HepG2 (cell line): ENCODE measurements around the gene SGPP2. TPM values are rescaled to one million over a fixed set of nuclear protein-coding genes. Genes with fewer than 3 reads are reported as not detected.

Source experiments
- ATAC-seq: fragments of 200-7000 bp; cut with Tn5 transposase; 3 replicates; pipeline ENCODE4 v1.9.1; 2020; ENCODE audit warnings: mild to moderate bottlenecking, moderate library complexity
- BruUV-seq: library from RNA; stranded (reverse); fragments of 400-500 nt; replicated peaks from 2 replicates; lab custom pipeline; 2021; lab: Mats Ljungman, UMichigan
- CTCF ChIA-PET: fragments of 300-600 bp; formaldehyde crosslinking; extraction: SDS; loops from one replicate; lab custom pipeline; 2021; ENCODE audit warnings: low total read pairs, inconsistent platforms, low intra/inter-chr PET ratio; lab: Yijun Ruan, JAX
- POLR2A ChIA-PET: fragments of 350-600 bp; sonication (Branson Sonifier 250); formaldehyde crosslinking; loops from one replicate; lab custom pipeline; 2020; ENCODE audit warnings: antibody characterized with exemption, inconsistent platforms; lab: Yijun Ruan, JAX
- DNase-seq: peaks from one replicate; pipeline ENCODE4 v3.0.0-alpha.2; 2015; ENCODE audit warnings: low spot score
- FAIRE-seq: peaks from 3 replicates; lab custom pipeline; 2011; peaks lifted over from hg19 to GRCh38; lab: Jason Lieb, UNC
- H2AFZ ChIP-seq: one replicate; pipeline ENCODE4 v1.6.1; 2011; ENCODE audit warnings: low read length, inconsistent platforms
- H3K27ac ChIP-seq: fragments of 300-600 bp; 3 replicates; pipeline ENCODE4 v1.8.0; 2011; ENCODE audit warnings: mixed run types, mild to moderate bottlenecking, mixed read lengths, low read length, inconsistent platforms; ENCODE audit not compliant: insufficient read depth; ENCODE audit errors: extremely low read length
- H3K27me3 ChIP-seq, 2 experiments: fragments of 200-600 bp in 1 of 2; 2 replicates in 1 of 2; 3 replicates in 1 of 2; pipeline versions ENCODE4 v1.6.0 to v1.8.0; 2011; ENCODE audit warnings: low read length in 2 of 2, mild to moderate bottlenecking in 2 of 2, moderate library complexity in 2 of 2, inconsistent platforms in 1 of 2; ENCODE audit not compliant: insufficient read depth in 2 of 2, control insufficient read depth in 1 of 2
- H3K36me3 ChIP-seq, 2 experiments: fragments of 200-600 bp in 1 of 2; replicated peaks in 1 of 2; 2 replicates in 1 of 2; 3 replicates in 1 of 2; pipeline versions ENCODE4 v1.5.1 to v1.8.0; 2011; ENCODE audit warnings: low read length in 2 of 2, inconsistent platforms in 1 of 2; ENCODE audit not compliant: insufficient read depth in 2 of 2, control insufficient read depth in 1 of 2
- H3K4me1 ChIP-seq: 2 replicates; pipeline ENCODE4 v1.5.1; 2012; ENCODE audit warnings: low read length, inconsistent platforms; ENCODE audit not compliant: insufficient read depth
- H3K4me2 ChIP-seq: 2 replicates; pipeline ENCODE4 v1.6.0; 2011; ENCODE audit warnings: low read depth, low read length, inconsistent platforms
- H3K4me3 ChIP-seq, 3 experiments: fragments of 200-600 bp in 1 of 3; sonication (generic), shearing (Covaris generic) in 1 of 3; replicated peaks in 1 of 3; 2 replicates each; pipeline ENCODE4 v1.5.1; 2011 to 2016; ENCODE audit warnings: low read length in 3 of 3, inconsistent platforms in 2 of 3, low read depth in 2 of 3, mild to moderate bottlenecking in 2 of 3, control low read depth in 1 of 3, mixed read lengths in 1 of 3; ENCODE audit not compliant: insufficient read depth in 1 of 3
- H3K79me2 ChIP-seq: one replicate; pipeline ENCODE4 v1.6.1; 2011; ENCODE audit warnings: low read length, inconsistent platforms; ENCODE audit not compliant: insufficient read depth
- H3K9ac ChIP-seq: 2 replicates; pipeline ENCODE4 v1.6.0; 2011; ENCODE audit warnings: mild to moderate bottlenecking, low read depth, low read length, inconsistent platforms; ENCODE audit not compliant: insufficient read depth
- H3K9me3 ChIP-seq: 2 replicates; pipeline ENCODE4 v1.5.1; 2012; ENCODE audit warnings: mild to moderate bottlenecking, low read length
- H4K20me1 ChIP-seq: 2 replicates; pipeline ENCODE4 v1.6.0; 2011; ENCODE audit warnings: inconsistent platforms, mild to moderate bottlenecking, low read length, moderate library complexity; ENCODE audit not compliant: insufficient read depth
- AGO2 ChIP-seq: fragments of 200-400 bp; formaldehyde crosslinking; optimal IDR thresholded peaks from 2 replicates; pipeline ENCODE3; 2017; ENCODE audit warnings: mild to moderate bottlenecking, low read depth, low read length, moderate library complexity
- ARNT ChIP-seq: fragments of 450-650 bp; IDR thresholded peaks from 2 replicates; pipeline ENCODE4 v1.6.1; 2017
- CSRNP2 ChIP-seq: sonication (generic); formaldehyde crosslinking; conservative IDR thresholded peaks from 2 replicates; pipeline ENCODE4 v1.8.0; 2022; ENCODE audit warnings: low read depth, missing genetic modification reagents
- HIVEP1 ChIP-seq: sonication (generic); formaldehyde crosslinking; IDR thresholded peaks from 2 replicates; pipeline ENCODE4 v1.4.0; 2020; ENCODE audit warnings: mild to moderate bottlenecking, missing genetic modification reagents
- HOMEZ ChIP-seq: IDR thresholded peaks from 2 replicates; pipeline ENCODE4 v1.6.1; 2016; ENCODE audit warnings: low read depth
- MED8 ChIP-seq: sonication (generic); formaldehyde crosslinking; IDR thresholded peaks from 2 replicates; pipeline ENCODE4 v1.8.1; 2023; ENCODE audit warnings: mild to moderate bottlenecking, missing genetic modification reagents; ENCODE audit not compliant: insufficient replicate concordance
- NR3C1 ChIP-seq: sonication (generic); formaldehyde crosslinking; IDR thresholded peaks from 2 replicates; pipeline ENCODE4 v1.4.0; 2020; ENCODE audit warnings: missing genetic modification reagents
- RORA ChIP-seq: sonication (generic); formaldehyde crosslinking; IDR thresholded peaks from 2 replicates; pipeline ENCODE4 v1.5.0; 2020; ENCODE audit warnings: mild to moderate bottlenecking, missing genetic modification reagents, moderate library complexity
- SP5 ChIP-seq: IDR thresholded peaks from 2 replicates; pipeline ENCODE4 v1.6.1; 2016; ENCODE audit warnings: low read depth, borderline replicate concordance
- ZNF180 ChIP-seq: sonication (generic); formaldehyde crosslinking; IDR thresholded peaks from 2 replicates; pipeline ENCODE4 v1.4.0; 2020; ENCODE audit warnings: low read depth, missing genetic modification reagents, borderline replicate concordance
- ZNF207 ChIP-seq: fragments of 450-650 bp; IDR thresholded peaks from 2 replicates; pipeline ENCODE4 v1.6.1; 2016; ENCODE audit warnings: antibody characterized with exemption, borderline replicate concordance
- ZNF326 ChIP-seq: sonication (generic); formaldehyde crosslinking; IDR thresholded peaks from 2 replicates; pipeline ENCODE4 v1.4.0; 2020; ENCODE audit warnings: missing genetic modification reagents, borderline replicate concordance
- ZNF337 ChIP-seq: sonication (generic); formaldehyde crosslinking; IDR thresholded peaks from 2 replicates; pipeline ENCODE4 v1.5.1; 2020; ENCODE audit warnings: missing genetic modification reagents, low read depth, mild to moderate bottlenecking, borderline replicate concordance
- ZNF431 ChIP-seq: sonication (generic); formaldehyde crosslinking; IDR thresholded peaks from 2 replicates; pipeline ENCODE4 v1.9.0; 2022; ENCODE audit warnings: missing genetic modification reagents, low read depth, mild to moderate bottlenecking, borderline replicate concordance
- ZNF496 ChIP-seq: sonication (generic); formaldehyde crosslinking; IDR thresholded peaks from 2 replicates; pipeline ENCODE4 v1.8.1; 2023; ENCODE audit warnings: mild to moderate bottlenecking, moderate library complexity, missing genetic modification reagents; ENCODE audit not compliant: insufficient replicate concordance
- ZNF660 ChIP-seq: sonication (generic); formaldehyde crosslinking; IDR thresholded peaks from 2 replicates; pipeline ENCODE4 v1.5.1; 2020; ENCODE audit warnings: mild to moderate bottlenecking, low read depth, missing genetic modification reagents, borderline replicate concordance
- ZNF672 ChIP-seq: sonication (generic); formaldehyde crosslinking; IDR thresholded peaks from 2 replicates; pipeline ENCODE4 v1.8.1; 2022; ENCODE audit warnings: missing genetic modification reagents
- ZSCAN20 ChIP-seq: sonication (generic); formaldehyde crosslinking; IDR thresholded peaks from 2 replicates; pipeline ENCODE4 v1.4.0; 2020; ENCODE audit warnings: missing genetic modification reagents, mild to moderate bottlenecking, borderline replicate concordance
- ZSCAN9 ChIP-seq: IDR thresholded peaks from 2 replicates; pipeline ENCODE4 v1.6.1; 2016; ENCODE audit warnings: borderline replicate concordance
- WGBS: methylation state at CpG from one replicate; pipeline ENCODE4 v1.1.6; 2017; ENCODE audit warnings: low lambda C conversion rate; 5-methylcytosine and 5-hydroxymethylcytosine counted together
- in situ Hi-C: cut with HindIII; loops from 2 replicates; pipeline ENCODE4 v1.10.0; 2017; ENCODE audit warnings: low pct_unique_long_range_greater_than_20kb; ENCODE audit not compliant: extremely low pct_ligation_motif_present
- intact Hi-C: fragments of 100-400 bp; cut with micrococcal nuclease; formaldehyde crosslinking; loops from one replicate; pipeline ENCODE4 v1.10.0; 2022; ENCODE audit not compliant: unreplicated experiment
- polyA plus RNA-seq, 8 experiments: library from polyadenylated mRNA; depleted of rRNA in 3 of 8; stranded (reverse) in 7 of 8; unstranded in 1 of 8; fragments of >200 nt; fragmentation: Illumina TruSeq in 4 of 8; extraction: Trizol in 4 of 8; gene quantifications; 2 replicates each; pipeline versions ENCODE4 v1.2.1 to v1.2.3, GENCODE V29; 2011 to 2016; ENCODE audit warnings: low read depth in 4 of 8, missing spikeins in 1 of 8, mixed read lengths in 1 of 8; ENCODE audit not compliant: insufficient read depth in 1 of 8
- total RNA-seq, 5 experiments: library from RNA; depleted of rRNA; stranded (reverse); fragments of >200 nt; fragmentation: Illumina TruSeq; extraction: Trizol; gene quantifications; 2 replicates each; pipeline ENCODE4 v1.2.3, GENCODE V29; 2016; ENCODE audit warnings: low read depth in 1 of 5

SGPP2 gene
- total and polyA plus RNA-seq, 2 of the 13 experiments (the other 11 are each of a cell fraction or from before 2014, with no cell fraction given), result not detected

- TF ChIP-seq ZSCAN20 (CRISPR knock-in tag) (no peak), NR3C1 (CRISPR knock-in tag) (no peak), SP5 (CRISPR knock-in tag) (no peak), HOMEZ (CRISPR knock-in tag) (no peak), ARNT (no peak), ZSCAN9 (no peak), HIVEP1 (CRISPR knock-in tag) (no peak), ZNF337 (CRISPR knock-in tag) (no peak), ZNF180 (CRISPR knock-in tag) (no peak)
Measured at GRCh38 chr2:222451224-222451674, 26.9 kb downstream of the SGPP2 start (continued).

- Histone ChIP-seq H3K9me3 (no peaks in the 10 kb centered on the region), H3K27ac (no peak overlapping the region), H3K27me3 (peaks cover 0 to 2% of the 10 kb centered on the region in 2 experiments; a peak in 2 of 5 replicates), H3K36me3 (no peaks in the 10 kb centered on the region), H4K20me1 (no peaks in the 10 kb centered on the region), H3K4me1 (no peaks in the 10 kb centered on the region), H2AFZ (no peak overlapping the region), H3K4me2 (no peak overlapping the region), H3K9ac (no peak overlapping the region), H3K4me3 (no peak overlapping the region), H3K79me2 (no peaks in the 10 kb centered on the region)
- ChIA-PET POLR2A (no interaction called here), CTCF (no interaction called here)
- ATAC-seq (no peak), DNase-seq (no peak), FAIRE-seq (no peak)
- WGBS, result 5% methylated on average over 3 of the region's 3 CpGs
- intact Hi-C loops (no loop called here), in situ Hi-C loops (no loop called here)
- BruUV-seq, result no TSS peak
- TF ChIP-seq CSRNP2 (no peak), ZNF207 (no peak), RORA (CRISPR knock-in tag) (no peak), ZNF496 (CRISPR knock-in tag) (no peak), ZNF326 (CRISPR knock-in tag) (no peak), ZNF660 (CRISPR knock-in tag) (no peak), AGO2 (no peak), MED8 (CRISPR knock-in tag) (no peak), ZNF672 (CRISPR knock-in tag) (no peak), ZNF431 (CRISPR knock-in tag) (no peak)
Measured at GRCh38 chr2:222452422-222452950, 28.1 kb downstream of the SGPP2 start.
